Choroid plexus epithelial cell (primary cell): Measurements from ENCODE around the gene SCN4A.
"Not testable (repeated sequence)": the region's sequence is repeated elsewhere in the genome, so short reads cannot be mapped to it uniquely, and the experiment has no call there.

Source experiments
- DNase-seq: peaks from one replicate; pipeline ENCODE4 v3.0.0-alpha.2; 2010; ENCODE audit warnings: low read depth
- H3K4me3 ChIP-seq: 2 replicates; pipeline ENCODE4 v1.5.1; 2011; ENCODE audit warnings: low read depth, mild to moderate bottlenecking, control low read depth, low read length, moderate library complexity
- TF ChIP-seq, protein P1 (sequence below): conservative IDR thresholded peaks from 2 replicates; pipeline ENCODE4 v1.5.1; 2011; ENCODE audit warnings: low read depth, mild to moderate bottlenecking, control low read depth, inconsistent platforms, low read length, moderate library complexity

The SCN4A gene

DNA sequence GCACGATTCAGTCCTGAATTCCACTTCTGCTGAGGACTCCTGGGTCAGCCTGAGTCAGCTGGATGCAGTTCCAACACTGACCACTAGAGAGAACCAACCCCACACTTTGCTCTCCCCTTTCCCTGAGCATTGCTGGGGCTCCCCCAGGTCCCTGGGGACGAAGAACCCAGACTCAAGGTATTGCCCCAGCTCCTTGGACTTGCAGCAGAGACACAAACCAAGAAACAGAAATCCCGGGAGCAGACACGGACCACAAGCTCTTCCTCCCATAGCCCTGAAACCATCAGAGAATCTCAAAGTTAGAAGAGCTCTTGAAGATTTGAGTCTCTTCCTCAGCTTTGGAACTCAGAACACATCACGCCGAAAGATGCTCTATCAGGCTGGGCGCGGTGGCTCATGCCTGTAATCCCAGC lies 53.4 kb downstream of the SCN4A start:
- H3K4me3 ChIP-seq, result no peak overlapping the region
- peak; percentile 75 for DNase-seq
- TF ChIP-seq, protein P1, sequence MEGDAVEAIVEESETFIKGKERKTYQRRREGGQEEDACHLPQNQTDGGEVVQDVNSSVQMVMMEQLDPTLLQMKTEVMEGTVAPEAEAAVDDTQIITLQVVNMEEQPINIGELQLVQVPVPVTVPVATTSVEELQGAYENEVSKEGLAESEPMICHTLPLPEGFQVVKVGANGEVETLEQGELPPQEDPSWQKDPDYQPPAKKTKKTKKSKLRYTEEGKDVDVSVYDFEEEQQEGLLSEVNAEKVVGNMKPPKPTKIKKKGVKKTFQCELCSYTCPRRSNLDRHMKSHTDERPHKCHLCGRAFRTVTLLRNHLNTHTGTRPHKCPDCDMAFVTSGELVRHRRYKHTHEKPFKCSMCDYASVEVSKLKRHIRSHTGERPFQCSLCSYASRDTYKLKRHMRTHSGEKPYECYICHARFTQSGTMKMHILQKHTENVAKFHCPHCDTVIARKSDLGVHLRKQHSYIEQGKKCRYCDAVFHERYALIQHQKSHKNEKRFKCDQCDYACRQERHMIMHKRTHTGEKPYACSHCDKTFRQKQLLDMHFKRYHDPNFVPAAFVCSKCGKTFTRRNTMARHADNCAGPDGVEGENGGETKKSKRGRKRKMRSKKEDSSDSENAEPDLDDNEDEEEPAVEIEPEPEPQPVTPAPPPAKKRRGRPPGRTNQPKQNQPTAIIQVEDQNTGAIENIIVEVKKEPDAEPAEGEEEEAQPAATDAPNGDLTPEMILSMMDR, result peak; percentile 93

DNA sequence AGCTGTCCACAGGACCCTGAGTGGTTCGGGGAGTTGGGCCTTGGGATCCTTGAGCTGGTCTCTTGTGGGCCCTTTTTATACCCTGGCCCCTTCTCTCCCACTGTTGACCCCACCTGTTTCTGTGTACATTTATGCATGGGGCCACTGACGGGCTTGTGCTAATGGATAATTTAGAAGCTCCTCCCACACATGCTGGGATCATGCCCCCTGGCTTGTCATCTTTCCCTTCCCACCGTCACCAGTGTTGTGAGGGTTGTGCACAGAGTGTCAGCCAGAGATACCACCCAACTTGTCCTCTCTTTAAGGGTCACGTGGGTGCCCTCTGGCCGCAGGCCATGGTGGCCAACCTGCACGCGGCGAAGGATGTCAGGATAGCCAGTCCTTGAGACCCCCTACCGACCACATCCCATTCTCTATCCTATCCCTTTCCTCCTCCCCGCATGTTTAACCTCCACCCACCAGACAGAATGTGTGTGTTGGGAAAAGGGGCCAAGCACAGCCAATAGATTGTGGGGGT lies 53.9 kb downstream of the SCN4A start, which contains the start of gene GH1:
Gene GH1 (minus strand): TSS at position 51 of the 517 bp plus-strand sequence. CDS start 63 bp downstream, outside the sequence.
- DNase-seq, H3K4me3 ChIP-seq: not testable (repeated sequence)

DNA sequence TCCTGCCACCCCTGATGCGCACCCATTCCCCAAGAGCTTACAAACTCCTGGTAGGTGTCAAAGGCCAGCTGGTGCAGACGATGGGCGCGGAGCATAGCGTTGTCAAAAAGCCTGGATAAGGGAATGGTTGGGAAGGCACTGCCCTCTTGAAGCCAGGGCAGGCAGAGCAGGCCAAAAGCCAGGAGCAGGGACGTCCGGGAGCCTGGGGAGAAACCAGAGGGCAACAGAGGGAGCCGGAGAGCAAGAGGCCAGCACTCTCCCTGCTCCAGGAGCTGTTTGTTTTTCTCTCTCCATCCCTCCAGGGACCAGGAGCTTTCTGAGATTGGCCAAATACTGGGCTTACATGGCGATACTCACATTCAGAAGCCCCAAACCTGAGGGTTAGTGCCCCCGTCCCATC lies 54.4 kb downstream of the SCN4A start:
- TF ChIP-seq, protein P1, result no peak
- no peak for DNase-seq
- H3K4me3 ChIP-seq, result no peak overlapping the region

DNA sequence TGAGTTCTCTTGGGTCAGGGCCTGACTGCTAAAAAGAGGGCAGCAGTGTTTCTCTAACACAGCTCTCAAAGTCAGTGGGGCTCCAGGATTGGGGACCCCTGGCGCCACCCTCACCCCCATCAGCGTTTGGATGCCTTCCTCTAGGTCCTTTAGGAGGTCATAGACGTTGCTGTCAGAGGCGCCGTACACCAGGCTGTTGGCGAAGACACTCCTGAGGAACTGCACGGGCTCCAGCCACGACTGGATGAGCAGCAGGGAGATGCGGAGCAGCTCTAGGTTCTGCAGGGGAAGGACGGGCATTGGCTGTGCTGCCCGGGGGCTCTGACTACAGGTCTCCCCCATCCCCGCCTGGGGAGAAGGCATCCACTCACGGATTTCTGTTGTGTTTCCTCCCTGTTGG lies 55.1 kb downstream of the SCN4A start:
- no peak for DNase-seq
- TF ChIP-seq, protein P1, result no peak

DNA sequence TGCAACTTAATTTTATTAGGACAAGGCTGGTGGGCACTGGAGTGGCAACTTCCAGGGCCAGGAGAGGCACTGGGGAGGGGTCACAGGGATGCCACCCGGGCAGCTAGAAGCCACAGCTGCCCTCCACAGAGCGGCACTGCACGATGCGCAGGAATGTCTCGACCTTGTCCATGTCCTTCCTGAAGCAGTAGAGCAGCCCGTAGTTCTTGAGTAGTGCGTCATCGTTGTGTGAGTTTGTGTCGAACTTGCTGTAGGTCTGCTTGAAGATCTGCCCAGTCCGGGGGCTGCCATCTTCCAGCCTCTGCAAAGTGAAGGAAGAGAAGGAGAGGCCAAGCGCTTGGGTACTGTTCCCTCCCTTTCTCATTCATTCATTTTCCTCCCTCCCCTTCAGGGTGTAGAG lies 55.5 kb downstream of the SCN4A start:
- not testable (repeated sequence) for DNase-seq

More for the DNA sequence above, 55.1 kb downstream of the SCN4A start:
- H3K4me3 ChIP-seq, result no peak overlapping the region

DNA sequence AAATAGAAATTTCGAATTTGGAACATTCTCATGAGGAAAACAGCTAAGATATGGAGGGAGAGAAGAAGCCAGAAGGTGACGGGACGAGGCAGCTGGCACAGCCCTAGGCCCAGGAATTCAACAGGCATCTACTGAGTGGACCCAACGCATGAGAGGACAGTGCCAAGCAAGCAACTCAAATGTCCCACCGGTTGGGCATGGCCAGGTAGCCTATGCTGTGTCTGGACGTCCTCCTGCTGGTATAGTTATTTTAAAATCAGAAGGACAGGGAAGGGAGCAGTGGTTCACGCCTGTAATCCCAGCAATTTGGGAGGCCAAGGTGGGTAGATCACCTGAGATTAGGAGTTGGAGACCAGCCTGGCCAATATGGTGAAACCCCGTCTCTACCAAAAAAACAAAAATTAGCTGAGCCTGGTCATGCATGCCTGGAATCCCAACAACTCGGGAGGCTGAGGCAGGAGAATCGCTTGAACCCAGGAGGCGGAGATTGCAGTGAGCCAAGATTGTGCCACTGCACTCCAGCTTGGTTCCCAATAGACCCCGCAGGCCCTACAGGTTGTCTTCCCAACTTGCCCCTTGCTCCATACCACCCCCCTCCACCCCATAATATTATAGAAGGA lies 56.0 kb downstream of the SCN4A start:
- no peak for DNase-seq
- TF ChIP-seq, protein P1, result no peak
- no peak overlapping the region for H3K4me3 ChIP-seq

More for the DNA sequence above, 55.5 kb downstream of the SCN4A start:
- H3K4me3 ChIP-seq, result not testable (repeated sequence)

DNA sequence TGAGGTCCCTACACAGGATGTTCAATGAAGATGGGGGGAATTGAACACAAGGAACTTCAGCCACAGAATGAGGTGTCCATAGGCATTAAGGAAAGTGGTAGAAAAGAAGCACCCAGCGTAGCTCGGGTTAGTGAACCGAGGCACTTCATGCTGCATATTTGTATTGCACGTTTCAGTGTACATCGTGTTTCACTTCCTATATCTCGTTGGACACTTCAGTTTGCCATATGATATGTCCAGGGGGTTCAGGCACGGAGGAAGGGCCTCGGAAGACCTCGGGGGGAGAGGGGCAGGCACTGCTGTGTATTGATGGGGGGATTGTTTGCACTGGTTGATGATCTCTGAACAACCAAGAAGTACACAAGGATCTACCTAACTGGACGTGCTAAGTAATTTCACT lies 57.0 kb downstream of the SCN4A start:
- DNase-seq, H3K4me3 ChIP-seq: not testable (repeated sequence)

DNA sequence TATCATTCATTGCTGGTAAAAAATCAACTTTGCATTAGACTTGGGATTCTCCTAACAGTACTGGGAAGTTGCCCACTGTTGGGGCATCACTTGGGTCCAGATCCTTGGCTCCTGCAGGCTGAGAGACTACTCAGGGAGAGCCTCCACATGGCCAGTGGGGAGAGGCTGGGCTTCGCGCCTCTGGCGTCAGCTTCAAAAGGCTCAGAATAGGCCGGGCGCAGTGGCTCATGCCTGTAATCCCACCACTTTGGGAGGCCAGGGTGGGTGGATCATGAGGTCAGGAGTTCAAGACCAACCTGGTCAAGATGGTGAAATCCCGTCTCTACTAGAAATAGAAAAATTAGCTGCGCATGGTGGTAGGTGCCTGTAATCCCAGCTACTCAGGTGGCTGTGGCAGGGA lies 58.2 kb downstream of the SCN4A start:
- TF ChIP-seq, protein P1, result no peak
- no peak overlapping the region for H3K4me3 ChIP-seq
- no peak for DNase-seq
